Nucleus accumbens (tissue), 56 donors: Measurements from ENCODE around the gene SLC13A3.

Source experiments
- DNase-seq, 56 donors: peaks; one replicate each; lab custom pipeline; 2025; lab: John Stamatoyannopoulos, UW

SLC13A3 gene

DNA sequence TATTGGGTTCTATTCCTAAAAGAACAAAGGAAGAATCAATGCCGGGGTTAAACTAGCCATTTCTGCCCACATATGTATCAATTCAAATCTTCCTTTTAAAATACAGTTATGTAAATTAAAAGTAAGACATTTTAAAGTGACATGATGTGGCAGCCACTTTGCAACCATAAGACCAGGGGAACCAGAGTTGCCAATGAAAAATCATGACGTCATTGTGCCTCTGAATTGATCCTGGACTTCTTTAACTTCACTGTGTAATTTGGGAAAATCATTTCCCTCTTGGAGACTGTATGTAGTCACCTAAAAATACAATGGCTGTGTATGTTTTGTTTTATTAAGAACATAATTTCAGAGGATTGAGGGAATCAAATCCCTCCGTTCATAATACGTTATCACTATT, 42.2 kb downstream of the SLC13A3 start:
- DNase-seq = no peak

DNA sequence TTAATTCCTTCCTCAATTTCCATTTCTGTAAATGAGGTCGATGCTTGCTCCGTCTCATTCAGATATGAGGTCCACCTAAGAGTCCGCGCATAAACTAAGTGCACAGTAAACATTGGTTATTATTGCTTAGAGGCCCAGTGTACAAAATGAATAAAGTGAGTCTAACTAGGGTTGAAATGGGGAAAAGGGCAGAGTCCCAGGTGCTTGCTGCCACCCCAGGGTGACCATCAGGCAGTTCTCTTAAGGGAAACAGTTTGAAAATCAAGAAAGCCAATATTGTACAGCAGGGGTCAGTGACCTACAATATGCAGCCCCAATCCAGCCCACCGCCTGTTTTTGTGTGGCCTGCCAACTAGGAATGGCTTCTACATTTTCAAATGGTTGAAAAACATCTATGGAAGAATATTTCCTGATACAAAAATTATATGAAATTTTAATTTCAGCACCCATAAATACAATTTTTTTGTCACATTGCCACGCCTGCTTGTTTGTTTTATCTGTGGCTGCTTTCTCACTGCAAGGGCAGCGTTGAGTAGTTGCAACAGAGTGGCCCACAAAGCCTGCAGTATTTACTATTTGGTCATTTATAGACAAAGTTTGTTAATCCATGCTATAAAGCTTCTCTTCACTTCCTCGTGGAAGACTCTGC, 43.3 kb downstream of the SLC13A3 start:
- DNase-seq = no peak

DNA sequence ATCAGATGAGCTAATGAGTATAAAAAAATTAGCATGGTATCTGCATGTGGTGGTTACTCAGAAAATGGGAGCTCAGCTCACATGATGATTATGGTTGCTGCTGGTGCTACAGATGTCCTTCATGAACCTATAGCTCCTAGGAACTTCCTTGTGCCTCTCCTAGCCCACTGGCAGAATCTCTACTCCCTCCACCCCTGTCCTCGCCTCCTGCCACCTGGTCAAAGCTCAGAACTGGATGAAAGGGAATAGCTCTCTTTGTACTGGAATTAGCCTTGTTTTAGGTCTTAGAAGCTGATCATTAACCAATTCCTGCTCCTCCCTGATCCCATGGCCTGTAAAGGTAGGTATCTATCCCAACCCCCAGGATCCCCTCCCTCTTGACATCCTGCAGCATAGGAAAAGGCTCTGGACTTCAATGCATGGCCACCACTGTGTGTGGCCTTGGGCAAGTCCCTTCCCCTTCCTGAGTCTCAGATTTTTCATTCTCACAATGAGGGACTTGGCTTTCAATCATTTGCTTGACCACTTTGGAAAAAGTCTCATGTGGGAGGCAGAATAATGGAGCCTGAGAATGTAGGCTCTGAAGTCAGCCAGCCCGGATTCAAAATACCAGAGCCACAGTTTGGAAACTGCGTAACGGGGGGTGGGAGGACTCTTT, 43.9 kb downstream of the SLC13A3 start:
- DNase-seq = no peak

DNA sequence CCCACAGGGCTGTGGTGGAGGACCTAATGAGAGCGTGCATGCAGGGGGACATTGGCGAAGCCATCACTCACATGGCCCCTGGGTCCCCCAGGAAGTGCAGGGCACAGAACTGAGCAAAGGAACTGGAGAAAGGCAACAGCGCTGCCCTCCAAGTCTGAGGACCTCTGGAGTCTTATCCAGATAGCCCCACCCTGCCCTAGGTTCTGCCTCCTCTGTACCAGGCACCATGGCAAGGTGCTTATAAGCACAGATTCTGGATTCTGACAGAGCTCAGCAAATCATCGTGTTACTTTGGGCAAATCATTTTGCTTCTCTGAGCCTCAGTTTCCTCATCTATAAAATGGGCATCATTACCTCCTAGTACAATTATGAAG, 44.5 kb downstream of the SLC13A3 start:
- no peak for DNase-seq

DNA sequence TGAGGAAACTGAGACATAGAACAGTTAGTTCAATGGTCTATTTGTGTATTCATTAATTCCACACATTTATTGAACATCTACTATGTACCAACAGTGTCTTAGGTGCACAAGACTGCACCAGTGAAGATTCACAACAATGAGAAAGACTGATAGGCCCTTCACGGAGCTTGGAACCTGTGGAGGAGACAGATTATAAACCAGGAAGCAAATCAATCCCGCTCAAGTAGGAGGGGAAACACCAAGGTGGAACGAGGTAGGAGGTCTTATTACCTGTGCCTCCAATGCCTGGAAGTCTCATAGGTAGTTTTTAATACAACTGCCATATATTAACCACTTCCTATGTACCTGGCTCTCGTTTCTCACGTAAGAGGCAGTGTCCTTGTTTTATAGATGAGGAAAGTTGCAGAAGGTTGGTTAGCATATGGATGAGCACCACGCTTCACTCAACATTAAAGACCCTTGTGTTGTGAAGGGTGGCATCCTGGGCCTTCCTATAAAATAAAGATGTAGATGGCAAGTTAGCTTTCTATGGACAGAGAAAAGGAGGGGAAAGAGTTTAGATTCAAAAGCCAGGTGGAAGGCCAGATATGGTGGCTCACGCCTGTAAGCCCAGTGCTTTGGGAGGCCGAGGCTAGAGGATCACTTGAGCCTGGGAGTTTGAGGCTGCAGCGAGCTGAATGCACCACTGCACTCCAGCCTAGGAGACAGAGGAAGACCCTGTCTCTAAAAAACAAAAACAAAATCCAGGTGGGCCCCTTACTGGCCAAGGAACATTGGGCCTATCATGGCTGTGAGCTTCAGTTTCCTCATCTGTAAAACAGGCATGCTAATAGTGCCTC, 45.1 kb downstream of the SLC13A3 start:
- no peak for DNase-seq

DNA sequence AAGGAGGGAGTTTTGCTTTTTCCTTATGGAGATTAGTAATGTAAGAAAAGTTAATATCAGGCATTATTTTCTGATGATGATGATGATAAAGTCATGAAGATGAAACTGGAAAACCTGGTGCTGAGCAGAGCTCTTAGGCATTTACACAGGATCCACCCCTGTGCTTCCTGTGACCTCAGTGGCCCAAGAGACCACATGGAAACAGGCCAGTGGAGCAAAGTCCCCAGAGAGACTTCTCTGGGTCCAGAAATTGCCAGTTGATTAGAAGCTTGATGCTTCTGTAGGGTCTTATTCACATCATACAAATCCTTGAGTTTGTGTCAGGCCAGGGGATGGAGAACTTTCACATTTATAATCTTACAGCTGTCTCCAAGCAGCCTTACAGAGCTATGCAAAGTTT, 46.1 kb downstream of the SLC13A3 start:
- DNase-seq = no peak

DNA sequence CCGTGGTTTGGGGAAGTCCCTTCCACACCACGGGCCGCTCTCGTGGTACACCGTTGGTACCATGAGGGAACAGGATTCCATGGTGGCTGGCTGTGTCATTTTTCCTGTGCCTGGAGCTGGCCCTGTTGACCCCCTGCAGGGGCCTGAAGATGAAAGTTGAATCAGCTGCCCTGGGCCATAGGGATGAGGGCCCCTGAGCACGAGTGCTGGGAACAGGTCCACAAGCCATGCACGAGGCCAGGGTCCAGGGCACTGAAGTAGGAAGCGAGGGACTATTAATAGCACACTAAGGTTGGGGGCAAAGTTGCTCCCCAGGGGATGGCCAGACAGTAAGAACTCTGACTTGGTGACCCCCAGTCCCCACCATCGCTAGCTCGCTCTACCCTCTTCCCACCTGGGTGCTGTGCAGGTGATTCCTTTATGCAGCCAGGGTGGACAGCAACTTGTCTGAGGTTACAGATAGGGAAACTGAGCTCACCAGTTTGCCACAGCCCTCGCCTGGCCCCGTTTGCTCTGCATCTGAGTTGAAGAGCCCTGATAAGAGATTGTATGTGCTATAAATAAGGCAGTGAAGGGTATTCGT, 46.6 kb downstream of the SLC13A3 start:
- DNase-seq = no peak

DNA sequence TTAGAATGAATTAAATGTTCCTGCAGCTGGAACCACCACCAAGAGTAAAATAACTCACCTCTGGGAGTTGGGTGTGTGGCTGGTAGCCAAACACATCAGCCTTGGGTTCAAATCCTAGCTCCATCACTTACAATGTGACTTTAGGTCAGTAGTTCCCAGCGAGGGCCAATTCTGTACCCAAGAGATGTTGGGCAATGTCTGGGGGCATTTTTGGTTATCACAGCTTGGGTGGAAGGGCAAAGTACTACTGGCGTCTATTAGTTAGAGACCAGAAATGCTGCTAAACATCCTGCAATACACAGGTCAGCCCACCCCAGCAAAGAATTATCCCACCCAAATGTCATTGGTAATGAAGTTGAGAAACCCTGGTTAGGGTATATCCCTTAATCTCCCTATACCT, 48.8 kb downstream of the SLC13A3 start:
- no peak for DNase-seq

DNA sequence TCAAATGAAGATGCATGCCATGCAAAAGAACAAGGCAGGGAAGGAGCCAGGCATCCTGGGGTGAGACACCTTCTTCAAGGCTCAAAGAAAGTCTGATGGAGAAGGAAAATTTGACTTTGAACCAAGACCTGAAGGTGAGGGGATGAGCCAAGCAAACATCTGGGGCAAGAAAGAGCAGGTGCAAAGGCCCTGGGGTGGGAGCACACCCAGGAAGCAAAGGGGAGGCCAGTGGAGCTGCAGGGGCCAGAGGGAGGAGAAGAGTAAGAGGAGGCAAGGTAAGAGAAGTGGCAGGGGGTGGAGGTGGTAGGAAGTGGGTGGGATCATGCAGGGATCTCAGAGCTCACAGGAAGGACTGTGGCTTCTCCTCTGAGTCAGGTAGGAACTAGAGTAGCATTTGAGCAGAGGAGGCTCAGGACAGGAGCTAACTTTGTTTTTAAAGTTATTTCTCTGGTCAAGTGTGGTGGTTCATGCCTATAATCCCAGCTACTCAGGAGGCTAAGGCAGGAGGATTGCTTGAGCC, 49.6 kb downstream of the SLC13A3 start:
- DNase-seq = no peak

DNA sequence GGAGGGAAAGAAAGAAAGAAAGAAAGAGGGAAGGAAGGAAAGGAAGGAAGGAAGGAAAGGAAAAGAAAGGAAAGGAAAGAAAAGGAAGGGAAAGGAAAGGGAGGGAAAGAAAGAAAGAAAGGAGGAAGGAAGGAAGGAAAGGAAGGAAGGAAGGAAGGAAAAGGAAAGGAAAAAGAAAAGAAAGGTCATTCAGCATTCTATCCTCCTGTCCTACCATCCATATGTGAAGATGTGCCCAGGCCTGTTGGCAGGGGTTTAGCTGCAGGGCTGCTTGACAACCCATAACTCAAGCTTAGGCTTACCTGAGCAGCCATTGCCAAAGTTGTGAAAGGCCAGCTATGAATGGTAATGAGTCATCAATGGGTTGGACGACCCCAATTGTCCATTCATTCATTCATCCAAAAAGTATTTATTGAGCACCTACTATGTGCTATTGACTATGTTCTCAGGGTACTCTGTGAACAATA, 50.9 kb downstream of the SLC13A3 start:
- no peak for DNase-seq

DNA sequence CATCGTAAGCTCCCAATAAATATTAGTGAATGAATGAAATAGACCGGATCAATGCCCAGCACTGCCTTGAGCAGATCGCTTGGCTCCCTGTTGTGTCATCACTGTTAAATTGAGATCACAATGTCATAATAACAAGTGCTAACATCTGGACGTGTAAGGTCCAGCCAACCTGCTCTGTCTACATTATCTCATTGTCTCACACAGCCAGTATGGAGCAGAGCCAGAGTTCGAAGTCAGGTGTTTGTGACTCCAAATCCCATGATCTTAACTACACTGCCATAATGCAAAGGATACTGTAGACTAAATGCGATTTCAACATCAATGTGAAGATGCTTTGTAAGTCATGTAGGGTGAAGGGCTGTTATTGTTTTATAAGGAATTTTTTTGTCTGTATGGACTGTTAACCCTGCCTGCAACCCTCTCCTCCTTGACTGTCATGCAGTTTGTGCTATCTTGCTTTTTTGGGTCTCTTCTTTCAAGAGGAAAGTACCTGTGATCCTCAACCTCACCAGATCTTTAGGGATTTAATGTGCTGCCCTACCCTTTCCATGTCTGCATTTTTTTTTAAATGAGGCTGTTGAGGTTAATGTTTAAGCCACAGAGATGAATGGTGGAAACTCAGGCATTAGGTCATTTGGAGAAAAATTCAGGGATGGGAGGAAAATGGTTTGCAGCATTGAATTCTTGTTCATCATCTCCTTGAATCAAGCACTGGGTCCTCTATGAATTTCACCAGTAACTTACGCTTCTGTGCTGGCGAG, 51.9 kb downstream of the SLC13A3 start:
- no peak for DNase-seq

DNA sequence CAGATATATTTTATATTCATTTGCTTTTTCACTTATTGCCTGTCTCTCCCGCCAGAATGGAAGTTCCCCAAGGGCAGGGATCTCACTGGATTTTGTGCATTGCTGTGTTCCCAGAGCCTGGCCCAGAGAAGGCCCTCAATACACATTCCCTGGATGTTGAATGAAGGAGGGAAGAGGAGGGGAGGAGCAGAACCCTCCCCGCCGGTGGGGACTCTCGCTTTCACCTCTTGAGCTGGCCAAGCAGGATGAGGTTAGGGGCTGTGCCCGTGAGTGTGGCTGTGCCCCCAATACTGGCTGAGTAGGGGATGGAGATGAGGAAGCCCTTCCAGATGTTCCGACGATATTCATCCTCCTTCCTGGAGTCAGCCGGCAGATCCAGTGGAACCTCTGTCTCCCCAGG, 55.3 kb downstream of the SLC13A3 start:
- no peak for DNase-seq

DNA sequence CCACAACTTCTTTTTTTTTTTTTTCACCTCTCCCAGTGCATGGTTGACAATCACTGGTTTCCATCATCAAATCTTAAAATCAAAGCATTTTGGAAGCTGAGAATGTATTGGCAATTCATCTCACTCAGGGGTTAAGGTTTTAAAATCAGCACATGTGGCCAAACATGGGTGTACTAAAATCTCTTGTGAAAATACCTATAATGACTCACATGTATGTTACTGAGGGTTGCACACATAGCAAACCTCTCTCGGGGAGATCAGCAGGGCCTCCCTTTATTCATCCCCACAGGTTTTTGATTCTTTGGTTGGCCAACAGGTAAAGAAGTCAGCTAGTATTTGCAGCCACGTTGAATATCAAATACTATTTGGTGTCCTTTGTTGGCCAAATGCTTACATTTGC, 56.5 kb downstream of the SLC13A3 start:
- no peak for DNase-seq

DNA sequence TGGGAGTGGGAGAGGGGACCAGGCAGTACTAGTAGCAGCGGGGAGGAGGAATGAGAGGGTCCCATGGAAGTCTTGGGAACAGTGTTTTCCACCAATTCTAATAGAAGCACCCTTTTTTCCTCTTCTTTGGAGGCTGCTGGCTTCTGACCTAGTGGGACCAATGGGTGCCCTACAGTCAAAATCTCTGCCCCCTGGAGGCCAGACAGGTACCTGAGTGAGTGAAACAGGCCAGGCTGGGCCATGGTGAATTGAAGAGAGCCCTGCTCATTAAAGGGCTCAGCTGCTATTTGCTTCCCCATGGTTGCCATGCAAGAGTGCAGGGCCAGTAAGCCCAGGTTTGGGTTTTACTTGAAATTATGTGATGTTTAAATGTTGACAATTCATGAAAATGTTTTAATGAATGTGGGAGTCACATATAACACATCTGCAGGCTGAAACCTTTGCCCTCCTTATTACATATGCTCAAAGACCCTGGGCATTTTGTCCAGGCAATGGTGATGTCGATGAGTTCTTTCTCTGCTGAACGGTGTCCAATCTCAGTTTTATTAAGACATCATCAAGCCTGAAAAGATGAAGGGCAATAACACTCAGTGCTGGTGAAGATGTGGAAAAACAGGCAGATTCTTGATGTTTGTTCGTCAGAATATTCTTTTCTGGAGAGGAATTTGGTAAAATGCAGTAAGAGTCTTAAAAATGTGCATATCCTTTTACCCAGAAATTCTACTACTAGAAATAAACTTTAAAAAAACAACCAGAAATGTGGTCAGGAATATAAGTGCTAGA, 58.5 kb downstream of the SLC13A3 start:
- DNase-seq = no peak

DNA sequence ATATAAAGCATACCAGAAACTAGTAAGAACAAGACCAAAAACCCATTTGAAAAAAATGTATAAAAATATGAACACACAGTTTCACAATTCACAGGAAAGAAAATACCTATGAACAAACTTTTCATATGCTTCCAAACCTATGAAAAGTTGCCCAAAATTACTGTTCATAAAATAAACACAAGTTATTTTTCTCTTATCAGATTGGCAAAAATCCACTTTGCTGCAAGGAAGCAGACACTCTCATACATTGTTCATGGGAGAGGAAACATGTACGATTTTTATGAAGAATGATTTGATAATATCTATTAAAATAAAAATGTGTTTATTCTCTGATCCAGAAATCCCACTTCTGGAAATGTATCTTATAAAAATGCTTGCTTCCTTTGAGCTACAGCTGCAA, 60.8 kb downstream of the SLC13A3 start:
- DNase-seq = no peak

DNA sequence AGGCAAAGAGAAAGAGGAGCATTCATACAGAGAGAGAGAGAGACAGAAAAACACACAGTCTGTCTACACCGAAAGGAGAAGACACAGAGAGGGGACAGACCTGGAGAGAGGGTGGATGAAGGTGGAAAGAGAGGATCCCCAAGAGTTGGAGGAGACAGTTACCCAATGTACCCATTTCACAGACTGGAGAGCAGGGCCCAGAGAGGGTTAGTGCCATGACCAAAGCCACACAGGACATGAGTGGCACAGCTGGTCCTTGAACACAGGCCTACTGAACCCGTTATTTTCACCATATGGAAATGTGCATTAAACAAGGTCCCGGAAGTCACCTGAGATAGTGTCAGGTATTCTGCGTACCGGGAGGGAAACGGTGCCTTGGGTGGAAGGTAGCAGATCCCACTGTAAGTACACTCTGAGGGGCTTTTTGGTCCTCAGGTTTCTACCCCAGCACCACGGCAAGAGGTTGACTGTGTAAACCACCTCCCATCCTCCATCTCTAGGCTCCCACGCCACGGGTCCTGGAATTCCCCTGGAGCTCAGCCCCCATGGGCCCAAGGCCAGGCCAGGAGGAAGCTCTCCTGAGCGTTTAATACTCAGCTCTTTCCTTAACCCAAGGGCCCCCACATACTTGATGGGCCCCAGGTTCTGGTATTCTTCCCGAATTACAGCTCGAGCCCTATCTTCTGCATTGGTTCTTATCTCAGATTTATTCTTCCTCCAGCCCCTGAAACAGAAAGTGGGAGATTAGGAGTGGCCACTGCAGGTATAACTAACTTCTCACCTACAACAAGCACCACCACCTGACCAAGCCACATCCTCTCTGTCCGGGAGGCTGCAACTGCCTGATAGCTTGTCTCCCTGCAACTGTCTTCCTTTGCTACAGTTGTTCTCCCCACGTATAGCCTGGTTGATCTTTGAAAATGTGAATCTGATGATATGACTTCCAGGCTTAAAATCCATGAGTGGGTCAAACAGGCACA, 62.4 kb downstream of the SLC13A3 start:
- no peak for DNase-seq

DNA sequence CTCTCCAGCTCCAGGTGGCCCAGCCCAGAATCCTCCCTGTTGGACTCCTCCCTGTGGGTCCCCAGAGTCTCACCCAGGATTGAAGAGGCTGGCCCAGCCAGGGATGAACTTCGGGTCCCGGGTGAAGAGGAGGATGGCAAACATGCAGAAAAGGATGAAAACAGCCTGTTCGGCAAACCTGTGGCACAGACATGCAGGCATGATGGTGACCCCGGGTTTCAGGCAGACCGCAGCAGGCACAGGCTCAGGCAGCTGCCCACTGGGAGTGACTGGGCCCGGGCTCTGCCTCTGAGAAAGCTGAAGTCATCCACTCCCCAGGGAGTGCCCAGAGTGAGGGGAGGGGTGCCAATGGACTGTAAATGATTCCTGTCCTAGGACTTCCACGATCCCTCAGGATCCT, 63.3 kb downstream of the SLC13A3 start:
- DNase-seq = no peak

DNA sequence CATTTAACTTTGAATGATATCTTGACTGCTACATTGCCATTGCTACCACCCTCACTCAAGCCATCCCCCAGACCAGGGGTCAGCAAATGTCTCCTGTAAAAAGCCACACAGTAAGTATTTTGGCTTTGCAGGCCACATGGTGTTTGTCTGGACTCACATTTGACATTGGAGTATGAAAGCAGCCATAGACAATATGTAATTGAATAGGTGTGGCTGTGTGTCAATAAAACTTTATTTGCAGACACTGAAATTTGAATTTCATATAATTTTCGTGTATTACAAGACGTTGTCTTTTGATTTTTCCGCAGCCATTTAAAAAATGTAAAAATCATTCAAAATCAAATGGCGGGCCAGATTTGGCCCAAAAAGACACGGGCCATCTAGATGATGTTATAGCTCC, 64.5 kb downstream of the SLC13A3 start:
- no peak for DNase-seq
